ENCODE data around the gene EPO. TPM values are rescaled to one million over a fixed set of nuclear protein-coding genes. Genes with fewer than 3 reads are reported as not detected.

The EPO gene
- total RNA-seq, 4 donors from 2014 or later = not detected

- WGBS = 71% methylated on average over 16 of the region's 16 CpGs
- Histone ChIP-seq H3K9me3 (no peaks in the 10 kb centered on the region), H3K27ac (replicated peaks in 1 of 4) (no peak overlapping the region), H3K36me3 (no peaks in the 10 kb centered on the region), H3K4me1 (no peaks in the 10 kb centered on the region), H3K4me3 (no peak overlapping the region), H3K27me3 (no peaks in the 10 kb centered on the region)
- no peak for TF ChIP-seq CTCF (IDR thresholded peaks at IDR 0.05)
- TF ChIP-seq EP300 (IDR thresholded peaks at IDR 0.05) = no peak
- no peak for TF ChIP-seq POLR2AphosphoS5 (IDR thresholded peaks at IDR 0.05)
- no peak for DNase-seq (ENCODE audit: extremely low spot score)
- intact Hi-C loops (cut with DNase I) = no loop called here
These were observed 45.0 kb downstream of the EPO start for GRCh38 chr7:100765250-100765649.

- H3K4me1 ChIP-seq = no peaks in the 10 kb centered on the region
- no peaks in the 10 kb centered on the region for H3K9me3 ChIP-seq
- no peaks in the 10 kb centered on the region for H3K36me3 ChIP-seq
- DNase-seq (ENCODE audit: extremely low spot score) = no peak
- H3K4me3 ChIP-seq = no peak overlapping the region
- peaks cover 0 to 3% (median 0%) of the 10 kb centered on the region in 4 donors for H3K27me3 ChIP-seq
- H3K27ac ChIP-seq (replicated peaks in 1 of 4) = no peak overlapping the region
- WGBS = 92% methylated on average over 7 of the region's 7 CpGs
- TF ChIP-seq POLR2AphosphoS5 (IDR thresholded peaks at IDR 0.05) (no peak), CTCF (IDR thresholded peaks at IDR 0.05) (no peak), EP300 (IDR thresholded peaks at IDR 0.05) (no peak), POLR2A (IDR thresholded peaks at IDR 0.05; ENCODE audit: low read depth) (no peak)
- intact Hi-C loops (cut with DNase I) = no loop called here
These were observed 48.5 kb downstream of the EPO start for GRCh38 chr7:100768784-100769183.

Other genes starting within 250 kb of the EPO start
- gene TSC22D4, start 241.3 kb upstream of the EPO start, total RNA-seq = 10 to 100 TPM; 26.2 to 51.4 (median 33.1) TPM
- gene NYAP1, start 236.5 kb upstream of the EPO start, total RNA-seq = 1 to 10 TPM; 1.7 to 3.2 (median 1.9) TPM
- 10 to 100 TPM; 31.6 to 79.6 (median 35.1) TPM for gene AGFG2, start 181.3 kb upstream of the EPO start, total RNA-seq
- under 1 TPM in 2 of 4 donors, not detected in 2; 0.83 to 0.92 TPM for gene SAP25, start 146.6 kb upstream of the EPO start, total RNA-seq
- 10 to 100 TPM; 36.2 to 53.2 (median 44.0) TPM for gene LRCH4, start 134.3 kb upstream of the EPO start, total RNA-seq
- under 1 TPM; 0.13 to 0.83 (median 0.48) TPM for gene FBXO24, start 134.1 kb upstream of the EPO start, total RNA-seq
- gene PCOLCE, start 118.1 kb upstream of the EPO start, total RNA-seq = 10 to 100 TPM; 12.0 to 42.2 (median 18.3) TPM
- 10 to 100 TPM in 3 of 4 donors, 1 to 10 TPM in 1; 6.6 to 16.8 (median 12.0) TPM for gene MOSPD3, start 107.9 kb upstream of the EPO start, total RNA-seq
- under 1 TPM in 2 of 4 donors, not detected in 2; 0.17 to 0.32 TPM for gene TFR2, start 78.9 kb upstream of the EPO start, total RNA-seq
- gene ACTL6B, start 64.0 kb upstream of the EPO start, total RNA-seq = not detected
- 100 to 1,000 TPM; 150 to 229 (median 218) TPM for gene GNB2, start 46.7 kb upstream of the EPO start, total RNA-seq
- gene GIGYF1, start 26.2 kb upstream of the EPO start, total RNA-seq = 10 to 100 TPM; 19.5 to 33.5 (median 30.9) TPM
- 10 to 100 TPM; 27.0 to 51.3 (median 43.7) TPM for gene POP7, start 14.3 kb upstream of the EPO start, total RNA-seq
- gene ZAN, start 13.1 kb downstream of the EPO start, total RNA-seq = not detected
- gene EPHB4, start 107.1 kb downstream of the EPO start, total RNA-seq = 10 to 100 TPM; 26.2 to 92.4 (median 59.0) TPM
- 10 to 100 TPM; 15.0 to 26.0 (median 19.9) TPM for gene SLC12A9, start 132.2 kb downstream of the EPO start, total RNA-seq
- 10 to 100 TPM; 60.2 to 89.9 (median 81.2) TPM for gene TRIP6, start 146.9 kb downstream of the EPO start, total RNA-seq
- 10 to 100 TPM; 47.2 to 69.6 (median 61.7) TPM for gene SRRT, start 154.6 kb downstream of the EPO start, total RNA-seq
- gene UFSP1, start 169.2 kb downstream of the EPO start, total RNA-seq = 1 to 10 TPM; 2.1 to 8.7 (median 5.7) TPM
- gene ACHE, start 175.4 kb downstream of the EPO start, total RNA-seq = 1 to 10 TPM; 2.5 to 4.6 (median 3.5) TPM
- under 1 TPM in 2 of 4 donors, not detected in 2; under 0.01 to 0.23 TPM for gene MUC3A, start 229.1 kb downstream of the EPO start, total RNA-seq
- gene MUC12, start 249.1 kb downstream of the EPO start, total RNA-seq = 1 to 10 TPM in 2 of 4 donors, not detected in 2; 1.1 to 2.5 TPM

Data from esophagus muscularis mucosa (tissue), 4 donors.